Endothelial cell of umbilical vein (primary cell): ENCODE results near the gene PRRT4. TPM values are rescaled to one million over a fixed set of nuclear protein-coding genes. Genes with fewer than 3 reads are reported as not detected.

Source experiments
- BruUV-seq: library from RNA; stranded (reverse); fragments of 400-500 nt; replicated peaks from 2 replicates; lab custom pipeline; 2021; lab: Mats Ljungman, UMichigan
- CTCF ChIA-PET: fragments of 300-600, 350-600 bp; sonication (Branson Sonifier 250); formaldehyde crosslinking; loops from one replicate; lab custom pipeline; 2021; ENCODE audit warnings: antibody characterized with exemption, inconsistent platforms; lab: Charles Lee
- POLR2A ChIA-PET: fragments of 300-600, 350-600 bp; sonication (Branson Sonifier 250); formaldehyde crosslinking; loops from one replicate; lab custom pipeline; 2021; ENCODE audit warnings: antibody characterized with exemption, inconsistent platforms; lab: Charles Lee
- DNase-seq: peaks from one replicate; pipeline ENCODE4 v3.0.0-alpha.2; 2011; ENCODE audit warnings: low read depth, low spot score
- FAIRE-seq: peaks from 2 replicates; lab custom pipeline; 2011; peaks lifted over from hg19 to GRCh38; lab: Jason Lieb, UNC
- H2AFZ ChIP-seq: 2 replicates; pipeline ENCODE4 v1.6.0; 2012; ENCODE audit warnings: low read depth, low read length, control low read depth, inconsistent platforms
- H3K27ac ChIP-seq: 2 replicates; pipeline ENCODE4 v1.5.1; 2011; ENCODE audit warnings: low read depth, mild to moderate bottlenecking, control low read depth, low read length, moderate library complexity; ENCODE audit not compliant: insufficient read depth
- H3K27me3 ChIP-seq, 2 experiments: 2 replicates each; pipeline versions ENCODE4 v1.6.0 to v1.6.1; 2011; ENCODE audit warnings: low read length in 2 of 2, mixed read lengths in 1 of 2; ENCODE audit not compliant: control insufficient read depth in 2 of 2, insufficient read depth in 2 of 2
- H3K36me3 ChIP-seq, 2 experiments: 2 replicates in 1 of 2; 3 replicates in 1 of 2; pipeline ENCODE4 v1.5.1; 2011; ENCODE audit warnings: low read length in 2 of 2, mild to moderate bottlenecking in 1 of 2, moderate library complexity in 1 of 2; ENCODE audit not compliant: control insufficient read depth in 2 of 2, insufficient read depth in 2 of 2; ENCODE audit errors: extremely low read depth in 1 of 2
- H3K4me1 ChIP-seq: 3 replicates; pipeline ENCODE4 v1.5.1; 2011; ENCODE audit warnings: mild to moderate bottlenecking, low read length; ENCODE audit not compliant: control insufficient read depth, insufficient read depth; ENCODE audit errors: extremely low read depth
- H3K4me2 ChIP-seq: 2 replicates; pipeline ENCODE4 v1.6.1; 2011; ENCODE audit warnings: low read length, control low read depth, mixed read lengths; ENCODE audit not compliant: insufficient read depth
- H3K4me3 ChIP-seq, 3 experiments: fragments of 200-600 bp in 1 of 3; sonication (generic), shearing (Covaris generic) in 1 of 3; replicated peaks in 1 of 3; 2 replicates each; pipeline ENCODE4 v1.5.1; 2011 to 2016; ENCODE audit warnings: control low read depth in 3 of 3, low read length in 3 of 3, mild to moderate bottlenecking in 2 of 3, inconsistent platforms in 1 of 3, low read depth in 1 of 3, moderate library complexity in 1 of 3; ENCODE audit not compliant: insufficient read depth in 1 of 3
- H3K79me2 ChIP-seq: 2 replicates; pipeline ENCODE4 v1.6.0; 2012; ENCODE audit warnings: low read length, inconsistent platforms; ENCODE audit not compliant: control insufficient read depth, insufficient read depth
- H3K9ac ChIP-seq: replicated peaks from 2 replicates; pipeline ENCODE3; 2011; ENCODE audit warnings: low read length, control low read depth; ENCODE audit not compliant: insufficient read depth; ENCODE audit errors: extremely low read depth
- H3K9me1 ChIP-seq: replicated peaks from 3 replicates; pipeline ENCODE4 v1.6.0; 2011; ENCODE audit warnings: mild to moderate bottlenecking, low read length; ENCODE audit not compliant: control insufficient read depth, insufficient read depth; ENCODE audit errors: extremely low read depth
- H3K9me3 ChIP-seq: replicated peaks from 2 replicates; pipeline ENCODE4 v1.5.1; 2012; ENCODE audit warnings: low read length, inconsistent platforms; ENCODE audit not compliant: control insufficient read depth, insufficient read depth
- H4K20me1 ChIP-seq: replicated peaks from 2 replicates; pipeline ENCODE3; 2011; ENCODE audit warnings: mild to moderate bottlenecking, low read length; ENCODE audit not compliant: control insufficient read depth, insufficient read depth; ENCODE audit errors: extremely low read depth
- CTCF ChIP-seq, 2 donors: IDR thresholded peaks; 1 replicate in 1 of 2; 2 replicates in 1 of 2; pipeline ENCODE4 v1.5.1; 2011; ENCODE audit warnings: low read length in 2 of 2, mild to moderate bottlenecking in 2 of 2, moderate library complexity in 2 of 2, control low read depth in 1 of 2, inconsistent platforms in 1 of 2, low read depth in 1 of 2; ENCODE audit not compliant: insufficient read depth in 1 of 2; ENCODE audit errors: extremely low read depth in 1 of 2
- EZH2 ChIP-seq: IDR thresholded peaks from 2 replicates; pipeline ENCODE4 v1.6.1; 2012; ENCODE audit warnings: borderline replicate concordance, low read depth, mild to moderate bottlenecking, moderate library complexity, low read length, inconsistent platforms; ENCODE audit not compliant: severe bottlenecking
- FOS ChIP-seq: IDR thresholded peaks from 2 replicates; pipeline ENCODE4 v1.6.1; 2011; ENCODE audit warnings: mild to moderate bottlenecking, low read length, moderate library complexity, borderline replicate concordance; ENCODE audit not compliant: insufficient read depth
- GATA2 ChIP-seq: IDR thresholded peaks from 2 replicates; pipeline ENCODE4 v1.7.0; 2011; ENCODE audit warnings: low read depth, mild to moderate bottlenecking, moderate library complexity, mixed read lengths, low read length; ENCODE audit not compliant: insufficient read length, insufficient read depth
- JUN ChIP-seq: IDR thresholded peaks from 2 replicates; pipeline ENCODE4 v1.6.1; 2011; ENCODE audit warnings: borderline replicate concordance, low read depth; ENCODE audit not compliant: insufficient read length, insufficient read depth
- MAX ChIP-seq: IDR thresholded peaks from 2 replicates; pipeline ENCODE4 v1.6.1; 2011; ENCODE audit not compliant: insufficient read depth, insufficient read length
- MYC ChIP-seq: IDR thresholded peaks from one replicate; pipeline ENCODE4 v1.6.1; 2011; ENCODE audit warnings: mild to moderate bottlenecking, low read depth, low read length
- POLR2A ChIP-seq: IDR thresholded peaks from 2 replicates; pipeline ENCODE4 v1.6.1; 2012; ENCODE audit warnings: low read depth, mild to moderate bottlenecking, control low read depth, low read length
- POLR2AphosphoS5 ChIP-seq: IDR thresholded peaks from 2 replicates; pipeline ENCODE4 v1.6.1; 2012; ENCODE audit warnings: low read depth, mild to moderate bottlenecking, control low read depth, low read length, moderate library complexity; ENCODE audit not compliant: insufficient read depth
- dilution Hi-C: fragments of 300-500 bp; cut with MboI; formaldehyde crosslinking; loops from one replicate; pipeline ENCODE4 v1.15.0; 2019; ENCODE audit warnings: low sequenced_read_pairs; ENCODE audit not compliant: extremely low pct_ligation_motif_present
- intact Hi-C: fragments of 100-400 bp; cut with micrococcal nuclease; formaldehyde crosslinking; loops from one replicate; pipeline ENCODE4 v1.10.0; 2022
- polyA plus RNA-seq, 4 experiments: library from polyadenylated mRNA; depleted of rRNA in 3 of 4; stranded (reverse) in 3 of 4; unstranded in 1 of 4; fragments of >200 nt; gene quantifications; 2 replicates each; pipeline versions ENCODE4 v1.2.1 to v1.2.3, GENCODE V29; 2011 to 2012; ENCODE audit warnings: missing spikeins in 1 of 4
- total RNA-seq: library from RNA; stranded (reverse); gene quantifications from 2 replicates; pipeline ENCODE4 v1.2.3, GENCODE V29; 2021

The PRRT4 gene
- total and polyA plus RNA-seq, 2 donors (not counting 3 experiments of a cell fraction or from before 2014, with no cell fraction given), result 0.03 TPM; not detected in 1

GRCh38 chr7:128379900-128380479 is 18.5 kb upstream of the PRRT4 start:
- H3K27me3 ChIP-seq, result no peaks in the 10 kb centered on the region
- CTCF ChIA-PET, result interaction anchor here (1.1 to 20.6 kb wide), 3 partner anchors 18 to 47 kb away, joined by 4 to 778 read pairs (median 4); partner anchors contain the start of gene RBM28
- H4K20me1 ChIP-seq, result no peaks in the 10 kb centered on the region
- POLR2A ChIA-PET, result no interaction called here
- H2AFZ ChIP-seq, result no peak overlapping the region
- H3K4me3 ChIP-seq, result no peak overlapping the region
- H3K9ac ChIP-seq, result no peak overlapping the region
- no peak for DNase-seq
- dilution Hi-C loops, result no loop called here
- TF ChIP-seq MAX, result no peak
- TF ChIP-seq CTCF (IDR thresholded peaks at IDR 0.05; ENCODE audit: extremely low read depth in 1 of 2, insufficient read depth in 1 of 2, low read depth in 1 of 2, low read length in 2 of 2), result no peak
- no peak for TF ChIP-seq POLR2AphosphoS5
- TF ChIP-seq FOS, result no peak
- no peak for TF ChIP-seq JUN
- TF ChIP-seq EZH2, result no peak
- no peak for TF ChIP-seq GATA2
- TF ChIP-seq POLR2A, result no peak
- no peak for TF ChIP-seq MYC
- H3K27ac ChIP-seq, result no peak overlapping the region
- no peaks in the 10 kb centered on the region for H3K9me1 ChIP-seq
- H3K9me3 ChIP-seq, result no peaks in the 10 kb centered on the region
- no peak overlapping the region for H3K4me2 ChIP-seq
- H3K79me2 ChIP-seq, result no peaks in the 10 kb centered on the region
- no peaks in the 10 kb centered on the region for H3K4me1 ChIP-seq
- BruUV-seq, result no TSS peak
- intact Hi-C loops, result no loop called here
- no peak for FAIRE-seq
- no peaks in the 10 kb centered on the region for H3K36me3 ChIP-seq
